Large intestine (tissue), 3 donors: ENCODE data around the gene CCDC158. TPM values are rescaled to one million over a fixed set of nuclear protein-coding genes. Genes with fewer than 3 reads are reported as not detected.
"Not testable (repeated sequence)": the region's sequence is repeated elsewhere in the genome, so short reads cannot be mapped to it uniquely, and the experiment has no call there.

Experiments
- DNase-seq, 2 donors: peaks; one replicate each; pipeline versions ENCODE4 v3.0.0 to v3.0.0-alpha.2; 2013
- H3K27ac ChIP-seq: one replicate; pipeline ENCODE4 v1.5.1; 2013; ENCODE audit warnings: low read length
- H3K27me3 ChIP-seq: 2 replicates; pipeline ENCODE4 v1.6.1; 2013; ENCODE audit warnings: low read length; ENCODE audit not compliant: control insufficient read depth, insufficient read depth
- H3K36me3 ChIP-seq: 2 replicates; pipeline ENCODE4 v1.6.1; 2013; ENCODE audit warnings: low read length; ENCODE audit not compliant: control insufficient read depth, insufficient read depth
- H3K4me1 ChIP-seq: one replicate; pipeline ENCODE4 v1.6.1; 2013; ENCODE audit warnings: low read length; ENCODE audit not compliant: control insufficient read depth, insufficient read depth
- H3K4me3 ChIP-seq: one replicate; pipeline ENCODE4 v1.5.1; 2013; ENCODE audit warnings: low read length
- H3K9me3 ChIP-seq: one replicate; pipeline ENCODE4 v1.6.1; 2013; ENCODE audit warnings: mild to moderate bottlenecking, low read depth, low read length, moderate library complexity; ENCODE audit not compliant: control insufficient read depth
- WGBS: methylation state at CpG from one replicate; pipeline ENCODE4 v1.1.5; 2013; ENCODE audit warnings: low lambda C conversion rate; ENCODE audit not compliant: insufficient coverage; 5-methylcytosine and 5-hydroxymethylcytosine counted together
- polyA plus RNA-seq: library from polyadenylated mRNA; unstranded; fragments of 120-200 nt; gene quantifications from one replicate; pipeline ENCODE4 v1.2.1, GENCODE V29; 2013

CCDC158 gene
- polyA plus RNA-seq, 1 donor = 0.52 TPM

- Histone ChIP-seq H3K27me3 (no peaks in the 10 kb centered on the region), H3K4me1 (peaks cover 23% of the 10 kb centered on the region), H3K36me3 (no peaks in the 10 kb centered on the region), H3K27ac (no peak overlapping the region), H3K9me3 (no peaks in the 10 kb centered on the region), H3K4me3 (no peak overlapping the region)
- no peak for DNase-seq
- 93% methylated on average over 3 of the region's 6 CpGs for WGBS
These were observed 46.9 kb downstream of the CCDC158 start for GRCh38 chr4:76373919-76374552.

DNA sequence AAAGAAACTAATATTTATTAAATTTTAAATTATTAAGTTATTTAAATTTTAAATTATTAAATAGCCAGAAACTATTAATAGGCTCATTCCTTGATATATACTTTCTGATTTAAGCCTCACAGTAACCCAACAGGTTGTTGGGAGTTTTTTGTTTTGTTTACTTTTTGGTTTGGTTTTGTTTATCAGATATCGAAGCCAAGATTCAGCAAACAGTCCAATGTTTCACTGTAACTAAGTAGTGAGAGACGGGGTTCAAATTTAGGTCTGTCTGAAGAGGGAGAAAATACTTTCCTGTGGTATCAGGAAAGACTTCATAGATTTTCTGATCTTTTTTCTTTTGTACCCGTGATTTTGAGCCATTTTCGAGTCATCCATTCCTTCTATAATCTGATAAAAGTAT is 54.2 kb downstream of the CCDC158 start:
- no peaks in the 10 kb centered on the region for H3K27me3 ChIP-seq
- 74% methylated on average over 3 of the region's 4 CpGs for WGBS
- H3K36me3 ChIP-seq = no peaks in the 10 kb centered on the region
- H3K27ac ChIP-seq = no peak overlapping the region
- no peaks in the 10 kb centered on the region for H3K9me3 ChIP-seq
- no peak for DNase-seq
- H3K4me3 ChIP-seq = no peak overlapping the region
- no peaks in the 10 kb centered on the region for H3K4me1 ChIP-seq

DNA sequence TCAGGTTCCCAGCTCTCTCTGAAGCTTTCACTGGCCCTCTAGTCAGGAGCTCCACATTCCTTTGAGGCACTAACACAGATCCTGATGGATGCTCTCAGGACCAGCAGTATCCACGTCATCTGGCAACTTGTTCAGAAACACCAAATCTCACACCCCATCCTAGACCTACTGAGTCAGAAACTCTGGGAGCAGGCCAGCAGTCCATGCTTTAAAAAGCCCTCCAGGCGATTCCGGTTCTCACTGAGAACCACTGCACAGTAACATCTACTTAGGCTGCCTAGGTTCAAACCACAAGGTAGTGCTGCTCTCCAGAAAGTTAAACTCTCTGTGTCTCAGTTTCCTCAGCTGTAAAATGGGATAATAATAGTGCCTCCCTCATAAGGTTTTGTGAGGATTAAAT is 55.3 kb downstream of the CCDC158 start:
- no CpG with 5 or more reads among the region's 3 CpGs for WGBS
- DNase-seq = no peak
- no peaks in the 10 kb centered on the region for H3K9me3 ChIP-seq
- H3K36me3 ChIP-seq = no peaks in the 10 kb centered on the region
- no peaks in the 10 kb centered on the region for H3K4me1 ChIP-seq
- H3K27me3 ChIP-seq = no peaks in the 10 kb centered on the region
- no peak overlapping the region for H3K4me3 ChIP-seq
- H3K27ac ChIP-seq = no peak overlapping the region

- Histone ChIP-seq H3K4me3 (no peak overlapping the region), H3K27me3 (no peaks in the 10 kb centered on the region), H3K36me3 (no peaks in the 10 kb centered on the region), H3K4me1 (no peaks in the 10 kb centered on the region), H3K9me3 (no peaks in the 10 kb centered on the region), H3K27ac (no peak overlapping the region)
- no peak for DNase-seq
- WGBS = no CpG with 5 or more reads among the region's 3 CpGs
These were observed 56.2 kb downstream of the CCDC158 start for GRCh38 chr4:76364763-76365162.

DNA sequence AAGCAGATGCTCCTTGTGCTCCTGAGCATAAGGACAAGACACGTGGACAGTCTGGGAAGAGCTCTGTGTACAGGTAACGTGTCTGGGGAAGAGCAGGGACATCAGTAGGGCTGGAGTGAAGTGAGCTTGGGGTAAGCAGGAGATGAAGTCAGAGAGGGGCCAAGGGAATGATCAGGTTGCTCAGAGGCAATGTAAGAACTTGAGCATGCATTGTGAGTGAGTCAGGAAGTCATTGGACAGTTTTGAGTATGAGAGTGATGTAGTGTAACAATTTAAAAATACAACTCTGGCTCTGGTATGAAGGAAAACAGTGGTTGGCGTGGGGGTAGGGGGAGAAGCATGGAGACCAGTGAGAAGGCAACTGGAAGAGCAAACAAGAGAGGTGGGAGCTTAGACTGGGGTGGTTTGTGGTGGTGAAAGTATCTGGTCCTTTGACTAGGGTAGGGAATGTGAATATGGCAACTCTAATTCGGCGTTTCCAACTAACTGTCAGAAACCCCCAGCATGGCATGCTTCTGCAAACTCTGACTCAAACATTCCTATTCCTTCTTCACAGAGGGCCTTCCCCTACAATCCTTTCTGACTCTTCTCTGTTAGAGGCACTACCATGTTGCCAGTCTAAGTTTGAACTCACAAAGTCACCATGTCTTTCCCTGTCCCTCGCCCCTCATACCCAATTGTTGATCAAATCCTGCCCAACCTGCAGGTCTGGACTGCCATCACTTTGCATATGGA is 57.2 kb downstream of the CCDC158 start:
- no peaks in the 10 kb centered on the region for H3K36me3 ChIP-seq
- 100% methylated on average over 3 of the region's 6 CpGs for WGBS
- H3K4me3 ChIP-seq = no peak overlapping the region
- H3K27me3 ChIP-seq = no peaks in the 10 kb centered on the region
- H3K27ac ChIP-seq = no peak overlapping the region
- no peak for DNase-seq
- H3K9me3 ChIP-seq = no peaks in the 10 kb centered on the region
- no peaks in the 10 kb centered on the region for H3K4me1 ChIP-seq

- no peak for DNase-seq
- no peaks in the 10 kb centered on the region for H3K36me3 ChIP-seq
- no peaks in the 10 kb centered on the region for H3K9me3 ChIP-seq
- H3K4me1 ChIP-seq = no peaks in the 10 kb centered on the region
- no peak overlapping the region for H3K4me3 ChIP-seq
- no peak overlapping the region for H3K27ac ChIP-seq
- H3K27me3 ChIP-seq = no peaks in the 10 kb centered on the region
- WGBS = no CpG with 5 or more reads among the region's 3 CpGs
These were observed 59.1 kb downstream of the CCDC158 start for GRCh38 chr4:76361689-76362412.

GRCh38 chr4:76359881-76360466 is 61.0 kb downstream of the CCDC158 start:
- not testable (repeated sequence) for H3K27me3 ChIP-seq, DNase-seq, H3K36me3 ChIP-seq, H3K4me1 ChIP-seq, H3K9me3 ChIP-seq, H3K27ac ChIP-seq, H3K4me3 ChIP-seq

GRCh38 chr4:76357981-76358380 is 63.0 kb downstream of the CCDC158 start:
- Histone ChIP-seq H3K27ac (no peak overlapping the region), H3K9me3 (no peaks in the 10 kb centered on the region), H3K4me3 (no peak overlapping the region), H3K27me3 (no peaks in the 10 kb centered on the region), H3K4me1 (no peaks in the 10 kb centered on the region), H3K36me3 (no peaks in the 10 kb centered on the region)
- 94% methylated on average over 2 of the region's 2 CpGs for WGBS
- DNase-seq = no peak

GRCh38 chr4:76354517-76355473 is 66.1 kb downstream of the CCDC158 start:
- DNase-seq = no peak
- no peak overlapping the region for H3K4me3 ChIP-seq

GRCh38 chr4:76342803-76343202 is 78.1 kb downstream of the CCDC158 start:
- DNase-seq = peak in 1 of 2 donors; percentile 31
- Histone ChIP-seq H3K27me3 (no peaks in the 10 kb centered on the region), H3K4me3 (no peak overlapping the region), H3K9me3 (peaks cover 4% of the 10 kb centered on the region), H3K27ac (peak overlapping the region; percentile 14), H3K4me1 (peaks cover 2% of the 10 kb centered on the region), H3K36me3 (no peaks in the 10 kb centered on the region)
- no CpG with 5 or more reads among the region's 2 CpGs for WGBS

More at GRCh38 chr4:76354517-76355473, 66.1 kb downstream of the CCDC158 start:
- Histone ChIP-seq H3K27ac (no peak overlapping the region), H3K27me3 (no peaks in the 10 kb centered on the region), H3K9me3 (no peaks in the 10 kb centered on the region), H3K36me3 (no peaks in the 10 kb centered on the region), H3K4me1 (no peaks in the 10 kb centered on the region)
- WGBS = 71% methylated on average over 3 of the region's 9 CpGs
